ENCODE data around the gene METTL2B. TPM values are rescaled to one million over a fixed set of nuclear protein-coding genes. Genes with fewer than 3 reads are reported as not detected.

Gene METTL2B
- total RNA-seq, 4 donors from 2014 or later, result 19.8 to 26.2 (median 22.0) TPM

- no peak for TF ChIP-seq CTCF (IDR thresholded peaks at IDR 0.05; ENCODE audit: low read depth)
These were observed 27.7 kb upstream of the METTL2B start for GRCh38 chr7:128448751-128449302.

GRCh38 chr7:128450409-128450808, 26.1 kb upstream of the METTL2B start:
- no peak for TF ChIP-seq CTCF (IDR thresholded peaks at IDR 0.05; ENCODE audit: low read depth)

GRCh38 chr7:128450913-128451312, 25.6 kb upstream of the METTL2B start:
- no peak for TF ChIP-seq CTCF (IDR thresholded peaks at IDR 0.05; ENCODE audit: low read depth)

GRCh38 chr7:128452552-128452951, 24.0 kb upstream of the METTL2B start:
- no peak for TF ChIP-seq CTCF (IDR thresholded peaks at IDR 0.05; ENCODE audit: low read depth)

DNA sequence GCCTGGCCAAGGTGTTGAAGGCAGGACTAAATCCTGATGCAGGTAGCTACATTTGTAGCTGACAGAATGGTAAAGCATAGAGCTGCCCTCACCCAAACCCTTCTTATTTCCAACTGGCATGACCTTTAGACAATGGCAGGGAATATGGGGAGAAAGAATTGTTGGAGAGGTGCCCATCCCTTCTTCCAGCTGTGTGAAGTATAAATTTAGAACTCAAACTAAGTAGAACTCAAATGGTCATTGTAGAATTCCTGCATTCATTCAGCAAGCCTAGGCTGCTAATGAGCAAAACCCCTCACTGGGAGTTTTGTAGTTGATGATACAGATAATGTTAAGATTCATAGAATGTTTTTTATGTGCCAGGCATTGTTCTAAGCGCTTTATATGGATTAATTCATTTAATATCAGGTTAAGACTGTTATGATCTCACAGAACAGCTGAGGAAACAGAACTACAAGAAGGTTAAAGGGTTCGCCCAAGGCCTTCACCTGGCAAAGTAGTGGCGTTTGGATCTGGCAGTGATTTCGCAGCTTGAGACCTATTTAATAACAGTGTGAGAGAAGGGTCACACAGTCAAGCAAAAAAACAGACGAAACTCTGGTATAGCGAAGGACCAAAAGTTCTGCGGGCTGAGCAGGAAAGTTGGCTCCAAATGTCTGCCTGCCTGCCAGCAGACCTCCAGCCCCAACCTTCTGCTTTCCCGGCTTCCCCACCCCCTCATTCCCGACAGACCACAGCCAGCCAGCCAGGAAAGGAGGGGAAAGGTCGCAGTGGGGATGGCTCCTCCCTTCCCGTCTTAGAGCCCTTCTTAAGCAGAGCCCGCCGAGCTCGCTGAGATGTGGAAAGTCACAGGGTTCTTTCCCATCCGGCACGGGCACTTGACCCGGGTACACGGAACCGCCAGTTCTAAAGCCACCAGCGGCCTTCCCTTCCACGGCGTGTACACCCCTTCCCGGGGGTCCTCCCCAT, 22.4 kb upstream of the METTL2B start:
- TF ChIP-seq CTCF (IDR thresholded peaks at IDR 0.05; ENCODE audit: low read depth), result no peak

DNA sequence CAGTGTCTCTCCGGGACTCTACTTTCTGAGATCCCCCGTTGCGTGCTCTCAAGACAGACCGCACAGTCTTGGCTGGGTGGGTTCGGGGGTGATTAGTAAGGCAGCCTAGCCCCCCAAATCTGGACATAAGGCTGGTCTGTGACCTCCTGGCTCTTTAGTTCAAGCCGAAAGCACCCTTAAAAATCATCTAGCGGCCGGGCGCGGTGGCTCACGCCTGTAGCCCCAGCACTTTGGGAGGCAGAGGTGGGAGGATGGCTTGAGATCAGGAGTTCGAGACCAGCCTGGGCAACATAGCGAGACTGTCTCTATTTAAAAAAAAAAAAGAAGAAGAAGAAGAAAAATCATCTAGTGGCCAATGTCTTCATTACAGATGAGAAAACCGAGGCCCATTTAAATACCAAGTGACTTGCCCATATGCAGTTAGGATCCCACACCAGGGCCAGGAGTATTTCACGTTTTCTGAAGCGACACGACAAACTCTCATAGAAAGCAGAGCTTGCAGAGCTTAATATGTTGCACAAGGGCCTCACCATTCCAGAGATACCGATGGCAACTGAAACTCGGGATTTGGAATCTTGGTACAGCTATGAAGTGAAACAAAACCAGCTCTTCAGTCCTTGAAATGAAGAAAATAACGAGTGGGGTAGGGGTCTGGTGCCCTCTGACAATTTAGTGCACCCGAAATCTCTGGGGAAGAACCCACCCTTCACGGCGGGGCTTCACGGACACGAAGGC, 21.6 kb upstream of the METTL2B start:
- no peak for TF ChIP-seq CTCF (IDR thresholded peaks at IDR 0.05; ENCODE audit: low read depth)
